Dendritic cell treated with granulocyte-macrophage colony-stimulating factor and Interleukin-4, amounts not matched to agents 40 ng/mL and 50 ng/mL, for 4 days (primary cell): ENCODE results near the gene PRR23B.
"Not testable (repeated sequence)": the region's sequence is repeated elsewhere in the genome, so short reads cannot be mapped to it uniquely, and the experiment has no call there.

Experiments used
- H3K27ac Mint-ChIP-seq: one replicate; pipeline ENCODE4 v1.8.0; 2022; ENCODE audit warnings: mild to moderate bottlenecking, mixed read lengths
- H3K27me3 Mint-ChIP-seq: one replicate; pipeline ENCODE4 v1.8.0; 2022; ENCODE audit warnings: mild to moderate bottlenecking, mixed read lengths
- H3K36me3 Mint-ChIP-seq: one replicate; pipeline ENCODE4 v1.8.0; 2022; ENCODE audit warnings: low read depth, mixed read lengths
- H3K4me1 Mint-ChIP-seq: one replicate; pipeline ENCODE4 v1.8.0; 2022; ENCODE audit warnings: low read depth, mixed read lengths
- H3K4me3 Mint-ChIP-seq: one replicate; pipeline ENCODE4 v1.8.0; 2022; ENCODE audit warnings: mild to moderate bottlenecking, moderate library complexity, mixed read lengths
- H3K9me3 Mint-ChIP-seq: one replicate; pipeline ENCODE4 v1.8.0; 2022; ENCODE audit warnings: mixed read lengths
- intact Hi-C: fragments of 100-400 bp; cut with micrococcal nuclease; formaldehyde crosslinking; loops from one replicate; pipeline ENCODE4 v1.15.0; 2022

PRR23B gene

DNA sequence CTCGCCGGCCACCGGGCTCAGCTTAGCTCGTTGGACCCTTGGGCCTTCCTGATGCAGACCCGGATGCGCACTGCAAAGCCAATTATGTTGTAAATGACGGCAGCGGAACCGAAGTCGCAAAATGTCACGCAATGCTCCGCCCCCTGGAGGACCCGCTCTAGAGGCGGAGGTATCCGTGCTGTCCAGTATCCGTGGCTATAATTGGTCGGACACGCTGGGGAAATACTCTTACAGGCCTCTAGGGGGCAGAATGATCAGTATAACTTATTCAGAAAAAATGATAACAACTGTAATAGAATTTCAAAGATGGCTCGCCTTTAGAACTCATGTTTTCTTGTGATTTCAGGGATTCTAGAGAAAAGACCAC, at the start of gene PRR23B:
Gene PRR23B (minus strand): TSS at position 59 of the 367 bp plus-strand sequence. CDS start 265 bp downstream, outside the sequence.
- Mint-ChIP-seq H3K9me3 (peaks cover 17% of the 10 kb centered on the region), H3K4me3 (no peak within 1 kb of the TSS), H3K27ac (no peak within 1 kb of the TSS), H3K27me3 (peaks cover 2% of the 10 kb centered on the region), H3K4me1 (no peaks in the 10 kb centered on the region), H3K36me3 (no peaks in the 10 kb centered on the region)
- intact Hi-C loops = no loop called here

DNA sequence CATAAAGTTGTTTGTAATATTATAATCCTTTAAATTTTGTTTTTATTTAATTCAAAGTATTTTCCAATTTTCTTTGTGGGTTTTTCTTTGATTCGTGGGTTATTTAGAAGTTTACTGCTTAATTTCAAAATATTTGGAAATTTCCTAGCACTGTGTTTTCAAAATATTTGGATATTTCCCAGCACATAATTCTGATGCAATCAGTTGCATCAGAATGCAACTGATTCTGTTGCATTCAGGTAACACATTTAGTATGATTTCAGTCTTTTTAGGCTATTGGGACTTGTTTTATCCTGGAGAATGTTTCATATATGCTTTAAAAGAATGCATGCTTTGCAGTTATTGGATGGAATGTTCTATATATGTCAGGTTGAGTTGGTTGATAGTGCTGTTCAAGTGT, 42.2 kb upstream of the PRR23B start:
- Mint-ChIP-seq H3K9me3 (no peaks in the 10 kb centered on the region), H3K27ac (no peak overlapping the region), H3K4me1 (no peaks in the 10 kb centered on the region), H3K4me3 (no peak overlapping the region), H3K27me3 (no peaks in the 10 kb centered on the region), H3K36me3 (no peaks in the 10 kb centered on the region)
- intact Hi-C loops = no loop called here

DNA sequence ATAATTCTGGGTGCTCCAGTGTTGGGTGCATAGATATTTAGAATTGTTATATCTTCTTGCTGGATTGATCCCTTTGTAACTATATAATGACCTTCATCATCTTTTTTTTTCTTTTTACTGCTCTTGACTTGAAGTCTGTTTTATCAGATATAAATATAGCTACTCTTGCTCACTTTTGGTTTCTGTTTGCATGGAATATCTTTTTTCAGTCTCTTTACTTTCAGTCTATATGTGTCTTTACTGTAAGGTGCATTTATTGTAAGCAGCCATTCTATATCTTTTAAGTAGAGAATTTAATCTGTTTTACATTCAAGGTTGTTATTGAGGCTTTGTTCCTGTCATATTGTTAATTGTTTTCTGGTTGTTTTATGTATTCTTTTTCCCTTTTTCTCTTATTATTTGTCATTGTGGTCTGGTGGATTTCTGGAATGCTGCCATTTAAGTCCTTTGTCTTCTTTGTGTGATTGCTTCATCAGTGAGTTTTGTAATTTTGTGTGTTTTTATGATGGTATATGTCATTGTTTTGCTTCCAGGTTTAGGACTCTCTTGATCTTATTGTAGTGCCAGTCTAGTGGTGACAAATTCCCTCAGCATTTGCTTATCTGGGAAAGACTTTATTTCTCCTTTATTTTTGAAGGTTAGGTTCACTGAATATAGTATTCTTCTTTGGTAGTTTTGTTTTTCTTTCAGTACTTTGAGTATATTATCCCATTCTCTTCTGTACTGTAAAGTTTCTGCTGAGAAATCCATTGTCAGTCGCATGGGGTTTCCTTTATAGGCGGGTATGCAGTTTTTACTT, 32.3 kb upstream of the PRR23B start:
- Mint-ChIP-seq H3K4me3 (no peak overlapping the region), H3K4me1 (no peaks in the 10 kb centered on the region), H3K27me3 (no peaks in the 10 kb centered on the region), H3K27ac (no peak overlapping the region), H3K36me3 (no peaks in the 10 kb centered on the region), H3K9me3 (peaks cover 29% of the 10 kb centered on the region)
- intact Hi-C loops = no loop called here

DNA sequence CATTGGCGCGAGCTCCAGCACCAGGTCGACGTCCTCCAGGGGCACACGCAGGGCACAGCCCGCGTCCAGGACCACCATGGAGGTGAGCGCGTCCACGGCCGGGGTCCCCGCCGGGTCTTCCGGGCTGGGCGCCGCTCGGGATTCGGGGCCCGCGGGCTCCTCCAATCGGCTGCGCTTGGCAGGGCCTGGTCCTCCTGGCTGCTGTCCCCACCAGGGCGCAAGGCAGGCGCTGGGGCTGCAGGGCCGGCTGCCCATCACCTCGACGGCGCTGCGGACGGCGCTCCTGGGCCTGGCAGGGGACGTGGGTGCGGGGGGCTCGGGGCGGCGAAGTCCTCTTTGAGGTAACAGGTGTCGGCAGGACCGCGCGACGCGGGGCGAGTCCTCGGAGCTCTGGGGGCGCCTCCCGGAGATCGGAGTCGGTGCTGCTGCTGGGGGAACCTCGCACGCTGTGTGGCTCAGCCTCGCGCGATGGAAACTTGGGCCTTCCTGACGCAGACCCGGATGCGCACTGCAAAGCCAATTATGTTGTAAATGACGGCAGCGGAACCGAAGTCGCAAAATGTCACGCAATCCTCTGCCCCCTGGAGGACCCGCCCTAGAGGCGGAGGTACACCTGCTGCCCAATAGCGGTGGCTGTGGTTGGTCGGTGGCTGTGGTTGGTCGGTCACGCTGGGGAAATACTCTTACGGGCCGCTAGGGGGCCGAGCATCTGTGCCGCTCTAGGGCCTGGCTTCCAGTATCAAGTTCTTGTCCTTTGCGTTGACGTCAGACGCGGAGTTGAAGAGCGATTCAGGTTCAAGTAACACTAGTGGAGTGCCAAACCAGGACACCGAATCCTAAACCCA, 23.9 kb upstream of the PRR23B start, which contains the start of gene PRR23C:
Gene PRR23C (minus strand): TSS at position 527 of the 845 bp plus-strand sequence. CDS start 272 bp downstream, at position 255.
- no peak within 1 kb of the TSS for H3K4me3 Mint-ChIP-seq
- peaks cover 11% of the 10 kb centered on the region for H3K9me3 Mint-ChIP-seq
- H3K4me1 Mint-ChIP-seq = no peaks in the 10 kb centered on the region
- peaks cover 1% of the 10 kb centered on the region for H3K27me3 Mint-ChIP-seq
- H3K36me3 Mint-ChIP-seq = no peaks in the 10 kb centered on the region
- intact Hi-C loops = no loop called here
- no peak within 1 kb of the TSS for H3K27ac Mint-ChIP-seq

DNA sequence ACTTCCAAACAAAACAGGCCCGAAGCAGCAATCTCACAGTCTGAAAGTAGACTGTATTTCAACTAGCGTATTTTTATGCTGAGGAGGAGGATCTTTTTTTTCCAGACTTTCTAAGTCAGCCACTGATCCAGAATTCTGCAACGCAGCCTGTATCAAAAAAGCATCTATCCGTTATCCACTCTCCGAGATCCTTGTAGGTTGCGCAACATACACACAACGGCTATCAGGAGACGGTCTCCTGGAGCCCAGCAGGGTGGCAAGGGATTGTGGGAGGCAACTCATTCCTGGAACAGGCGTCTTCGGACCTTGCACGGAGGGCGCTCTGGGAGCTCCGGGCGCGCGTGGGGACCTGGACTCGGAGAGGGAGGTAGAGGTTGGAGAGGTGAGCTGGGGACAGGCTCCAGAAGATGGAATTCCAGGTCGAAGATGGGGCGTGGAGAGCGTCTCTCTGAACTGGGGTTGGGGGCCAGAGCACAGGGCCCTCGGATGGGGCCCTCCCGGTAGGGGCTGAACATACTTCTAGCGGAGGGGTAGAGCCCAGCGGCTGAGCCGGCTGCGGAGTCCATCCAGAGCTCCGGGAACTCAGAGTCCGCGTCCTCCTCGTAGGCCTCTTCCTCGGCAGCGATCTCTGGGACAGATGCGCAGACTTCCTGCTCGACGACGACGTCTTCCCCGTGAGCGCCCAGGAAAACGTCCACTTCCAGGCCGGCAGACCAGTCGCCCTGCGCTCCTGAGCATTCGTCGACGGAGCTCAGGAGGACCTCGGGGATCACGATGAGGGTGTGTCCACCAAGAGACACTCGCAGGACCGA, 23.0 kb upstream of the PRR23B start:
- Mint-ChIP-seq H3K27me3 (peaks cover 1% of the 10 kb centered on the region), H3K9me3 (peaks cover 11% of the 10 kb centered on the region), H3K36me3 (no peaks in the 10 kb centered on the region), H3K27ac (no peak overlapping the region), H3K4me3 (no peak overlapping the region), H3K4me1 (no peaks in the 10 kb centered on the region)
- intact Hi-C loops = no loop called here

DNA sequence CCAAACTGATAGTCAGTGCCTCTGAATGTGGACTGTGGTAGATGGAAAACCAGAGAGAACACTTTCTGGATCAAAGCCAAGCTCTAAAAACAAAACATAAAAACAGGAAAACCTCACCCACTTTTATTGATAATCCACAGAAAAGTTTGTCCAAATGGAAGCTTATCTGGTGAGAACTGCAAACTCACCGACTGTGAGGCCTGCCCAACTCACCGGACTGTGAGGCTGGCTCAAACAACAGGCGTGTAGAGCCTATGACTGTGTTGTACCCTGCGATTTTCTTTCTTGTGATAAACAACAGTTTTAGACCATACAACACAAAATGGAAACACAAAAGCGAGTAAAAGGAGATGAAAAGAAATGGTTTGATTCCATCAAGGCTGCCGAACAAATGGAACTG, 16.8 kb upstream of the PRR23B start:
- intact Hi-C loops = no loop called here
- Mint-ChIP-seq H3K27ac (no peak overlapping the region), H3K4me1 (no peaks in the 10 kb centered on the region), H3K36me3 (no peaks in the 10 kb centered on the region), H3K4me3 (no peak overlapping the region), H3K27me3 (no peaks in the 10 kb centered on the region), H3K9me3 (no peaks in the 10 kb centered on the region)

DNA sequence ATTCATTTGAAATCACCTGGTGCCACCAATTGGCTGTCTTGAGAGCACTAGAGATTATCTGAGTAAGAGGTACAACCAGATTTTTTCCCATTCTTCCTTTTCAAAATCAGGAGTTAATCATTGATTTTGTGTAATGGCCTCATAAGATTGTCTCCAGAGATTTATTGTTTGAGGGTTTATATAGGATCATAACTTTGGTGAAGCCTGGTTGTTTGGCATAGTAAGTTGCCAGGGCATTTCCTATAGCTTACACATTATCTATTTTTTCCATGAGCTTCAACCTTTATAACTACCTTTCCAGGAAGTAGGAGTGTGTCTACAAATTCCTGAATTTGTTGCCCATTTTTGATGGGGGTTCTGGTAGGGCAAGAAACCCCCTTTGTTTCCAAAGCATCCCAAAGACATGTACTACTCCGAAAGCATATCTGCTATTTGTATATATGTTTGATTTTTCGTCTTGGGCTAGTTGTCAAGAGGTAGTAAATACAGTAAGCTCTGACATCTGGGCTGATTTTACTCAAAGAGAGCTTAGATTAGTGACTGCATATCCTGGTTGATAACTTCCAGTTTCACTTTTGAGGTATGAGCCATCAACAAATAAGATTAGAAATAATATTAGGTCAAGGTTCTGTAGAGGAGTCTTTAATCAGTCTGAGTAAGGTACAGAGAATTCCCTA, 11.7 kb upstream of the PRR23B start:
- H3K27ac Mint-ChIP-seq = no peak overlapping the region
- H3K9me3 Mint-ChIP-seq = peaks cover 17% of the 10 kb centered on the region
- intact Hi-C loops = no loop called here
- H3K4me3 Mint-ChIP-seq = no peak overlapping the region
- H3K4me1 Mint-ChIP-seq = no peaks in the 10 kb centered on the region
- H3K27me3 Mint-ChIP-seq = no peaks in the 10 kb centered on the region
- H3K36me3 Mint-ChIP-seq = no peaks in the 10 kb centered on the region

DNA sequence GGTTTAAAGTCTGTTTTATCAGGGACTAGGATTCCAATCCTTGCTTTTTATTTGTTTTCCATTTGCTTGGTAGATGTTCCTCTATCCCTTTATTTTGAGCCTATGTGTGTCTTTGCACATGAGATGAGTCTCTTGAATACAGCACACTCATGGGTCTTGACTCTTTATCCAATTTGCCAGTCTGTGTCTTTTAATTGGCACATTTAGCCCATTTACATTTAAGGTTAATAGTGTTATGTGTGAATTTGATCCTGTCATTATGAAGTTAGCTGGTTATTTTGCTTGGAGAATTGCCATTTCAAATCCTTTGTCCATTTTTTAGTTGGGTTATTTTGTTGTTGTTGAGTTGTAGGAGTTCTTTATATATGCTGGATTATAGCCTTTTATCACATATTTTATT, 9.8 kb upstream of the PRR23B start:
- H3K9me3 Mint-ChIP-seq = peaks cover 17% of the 10 kb centered on the region
- H3K4me1 Mint-ChIP-seq, intact Hi-C loops, H3K4me3 Mint-ChIP-seq, H3K27me3 Mint-ChIP-seq, H3K27ac Mint-ChIP-seq, H3K36me3 Mint-ChIP-seq: not testable (repeated sequence)

DNA sequence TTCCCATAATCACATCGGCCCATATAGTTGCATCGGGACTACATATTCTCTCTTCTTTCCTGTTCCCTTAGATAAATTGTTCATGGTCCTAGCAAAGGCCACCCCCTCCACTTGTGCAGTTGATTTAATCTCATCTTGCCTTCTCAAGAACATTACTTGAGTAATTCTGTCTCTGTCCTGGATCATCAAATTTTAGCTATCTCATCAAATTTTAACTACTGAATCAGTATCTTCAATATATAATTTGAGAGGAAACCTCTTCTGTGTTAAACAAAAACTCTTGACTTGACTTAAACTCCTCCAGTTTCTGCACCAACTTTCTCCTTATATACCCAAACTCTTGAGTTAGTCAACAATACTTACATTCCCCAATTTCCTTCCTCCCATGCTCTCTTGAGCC, 4.2 kb upstream of the PRR23B start:
- intact Hi-C loops = no loop called here
- no peak overlapping the region for H3K4me3 Mint-ChIP-seq
- peaks cover 10% of the 10 kb centered on the region for H3K9me3 Mint-ChIP-seq
- H3K27ac Mint-ChIP-seq = no peak overlapping the region
- H3K36me3 Mint-ChIP-seq = no peaks in the 10 kb centered on the region
- peaks cover 2% of the 10 kb centered on the region for H3K27me3 Mint-ChIP-seq
- H3K4me1 Mint-ChIP-seq = no peaks in the 10 kb centered on the region

DNA sequence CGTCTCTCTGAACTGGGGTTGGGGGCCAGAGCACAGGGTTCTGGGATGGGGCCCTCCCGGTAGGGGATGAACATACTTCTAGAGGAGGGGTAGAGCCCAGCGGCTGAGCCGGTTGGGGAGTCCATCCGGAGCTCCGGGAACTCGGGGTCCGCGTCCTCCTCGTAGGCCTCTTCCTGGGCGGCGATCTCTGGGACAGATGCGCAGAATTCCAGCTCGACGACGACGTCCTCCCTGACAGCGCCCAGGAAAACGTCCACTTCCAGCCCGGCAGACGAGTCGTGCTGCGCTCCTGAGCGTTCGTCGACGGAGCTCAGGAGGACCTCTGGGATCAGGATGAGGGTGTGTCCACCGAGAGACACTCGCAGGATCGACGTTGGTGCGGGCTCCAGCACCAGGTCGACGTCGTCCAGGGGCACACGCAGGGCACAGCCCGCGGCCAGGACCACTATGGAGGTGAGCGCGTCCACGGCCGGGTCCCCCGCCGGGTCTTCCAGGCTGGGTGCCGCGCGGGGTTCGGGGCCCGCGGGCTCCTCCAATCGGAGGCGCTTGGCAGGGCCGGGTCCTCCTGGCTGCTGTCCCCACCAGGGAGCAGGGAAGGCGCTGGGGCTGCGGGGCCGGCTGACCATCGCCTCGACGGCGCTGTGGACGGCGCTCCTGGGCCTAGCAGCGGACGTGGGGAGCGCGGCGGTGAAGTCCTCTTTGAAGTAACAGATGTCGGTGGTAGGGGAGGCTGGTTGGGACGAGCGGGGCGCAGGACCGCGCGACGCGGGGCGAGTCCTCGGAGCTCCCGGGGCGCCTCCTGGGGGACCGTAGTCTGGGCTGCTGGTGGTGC, 474 bp downstream of the PRR23B start:
- Mint-ChIP-seq H3K4me3 (no peak overlapping the region), H3K27ac (no peak overlapping the region)
- intact Hi-C loops = no loop called here

DNA sequence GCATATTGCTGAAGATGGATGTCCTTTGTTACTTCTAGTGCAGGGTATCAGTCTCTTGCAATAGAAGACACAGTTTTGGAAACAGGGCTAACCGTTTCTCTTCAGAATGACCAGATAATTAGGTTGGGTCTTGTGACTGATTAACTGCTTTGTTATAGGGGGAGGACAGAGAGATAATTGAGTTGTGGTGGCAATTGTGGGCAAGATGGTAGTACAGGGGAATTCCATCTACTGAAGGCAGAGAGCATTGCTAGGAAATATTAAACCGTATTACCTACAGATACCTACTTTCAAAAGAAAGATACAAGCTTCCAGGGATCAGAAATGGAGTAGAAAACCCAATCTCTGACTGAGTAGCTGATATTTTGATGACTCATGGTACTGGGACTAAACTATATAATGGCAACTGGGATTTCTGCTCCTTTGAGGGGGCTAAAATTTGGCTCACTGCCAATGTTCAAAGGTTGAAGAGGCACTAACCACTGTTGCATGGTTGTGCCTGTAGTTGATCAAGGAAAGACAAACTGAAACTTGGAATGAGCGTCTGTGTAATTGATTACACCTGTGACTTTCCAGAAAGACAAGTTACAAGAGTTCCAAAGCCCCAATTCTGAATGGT, 4.2 kb downstream of the PRR23B start:
- Mint-ChIP-seq H3K36me3 (no peaks in the 10 kb centered on the region), H3K27ac (no peak overlapping the region), H3K9me3 (peaks cover 28% of the 10 kb centered on the region), H3K27me3 (peaks cover 2% of the 10 kb centered on the region), H3K4me1 (no peaks in the 10 kb centered on the region), H3K4me3 (no peak overlapping the region)
- intact Hi-C loops = no loop called here

More for the DNA sequence above, 474 bp downstream of the PRR23B start:
- Mint-ChIP-seq H3K27me3 (peaks cover 2% of the 10 kb centered on the region), H3K9me3 (peaks cover 17% of the 10 kb centered on the region), H3K36me3 (no peaks in the 10 kb centered on the region), H3K4me1 (no peaks in the 10 kb centered on the region)

DNA sequence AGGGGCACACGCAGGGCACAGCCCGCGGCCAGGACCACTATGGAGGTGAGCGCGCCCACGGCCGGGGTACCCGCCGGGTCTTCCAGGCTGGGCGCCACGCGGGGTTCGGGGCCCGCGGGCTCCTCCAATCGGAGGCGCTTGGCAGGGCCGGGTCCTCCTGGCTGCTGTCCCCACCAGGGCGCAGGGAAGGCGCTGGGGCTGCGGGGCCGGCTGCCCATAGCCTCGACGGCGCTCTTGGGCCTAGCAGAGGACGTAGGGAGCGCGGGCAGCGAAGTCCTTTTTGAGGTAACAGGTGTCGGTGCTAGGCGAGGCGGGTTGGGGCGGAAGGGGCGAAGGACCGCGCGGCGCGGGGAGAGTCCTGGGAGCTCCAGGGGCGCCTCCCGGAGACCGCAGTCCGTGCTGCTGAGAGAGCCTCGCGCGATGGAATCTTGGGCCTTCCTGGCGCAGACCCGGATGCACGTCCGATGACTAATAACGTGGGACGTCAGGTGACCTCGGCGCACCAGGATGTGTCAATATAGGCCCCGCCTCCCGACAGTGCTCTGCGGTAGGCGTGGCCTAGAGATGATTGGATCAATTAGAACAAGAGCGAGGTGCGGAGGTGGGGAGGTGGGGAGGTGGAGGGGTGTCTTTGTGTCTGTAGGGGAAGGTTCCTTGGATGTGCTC, 14.5 kb downstream of the PRR23B start, which contains the start of gene PRR23A:
Gene PRR23A (minus strand): TSS at position 218 of the 666 bp plus-strand sequence. CDS start 0 bp downstream, at position 218.
- Mint-ChIP-seq H3K4me1 (no peaks in the 10 kb centered on the region), H3K27ac (no peak within 1 kb of the TSS), H3K27me3 (peaks cover 5% of the 10 kb centered on the region), H3K4me3 (no peak within 1 kb of the TSS), H3K36me3 (no peaks in the 10 kb centered on the region), H3K9me3 (peaks cover 42% of the 10 kb centered on the region)
- intact Hi-C loops = no loop called here
